Fibroblast of lung (primary cell): ENCODE results near the gene TNNT3.

Experiments used
- EZH2 ChIP-seq: IDR thresholded peaks from 2 replicates; pipeline ENCODE4 v1.5.1; 2012; ENCODE audit warnings: low read length, control low read depth, mild to moderate bottlenecking; ENCODE audit errors: missing control alignments
- TF ChIP-seq, protein P1 (sequence below), 2 donors: IDR thresholded peaks in 1 of 2; conservative IDR thresholded peaks in 1 of 2; 1 replicate in 1 of 2; 2 replicates in 1 of 2; pipeline ENCODE4 v1.5.1; 2011 to 2012; ENCODE audit warnings: low read length in 2 of 2, control low read depth in 1 of 2, inconsistent platforms in 1 of 2, low read depth in 1 of 2, mild to moderate bottlenecking in 1 of 2

DNA sequence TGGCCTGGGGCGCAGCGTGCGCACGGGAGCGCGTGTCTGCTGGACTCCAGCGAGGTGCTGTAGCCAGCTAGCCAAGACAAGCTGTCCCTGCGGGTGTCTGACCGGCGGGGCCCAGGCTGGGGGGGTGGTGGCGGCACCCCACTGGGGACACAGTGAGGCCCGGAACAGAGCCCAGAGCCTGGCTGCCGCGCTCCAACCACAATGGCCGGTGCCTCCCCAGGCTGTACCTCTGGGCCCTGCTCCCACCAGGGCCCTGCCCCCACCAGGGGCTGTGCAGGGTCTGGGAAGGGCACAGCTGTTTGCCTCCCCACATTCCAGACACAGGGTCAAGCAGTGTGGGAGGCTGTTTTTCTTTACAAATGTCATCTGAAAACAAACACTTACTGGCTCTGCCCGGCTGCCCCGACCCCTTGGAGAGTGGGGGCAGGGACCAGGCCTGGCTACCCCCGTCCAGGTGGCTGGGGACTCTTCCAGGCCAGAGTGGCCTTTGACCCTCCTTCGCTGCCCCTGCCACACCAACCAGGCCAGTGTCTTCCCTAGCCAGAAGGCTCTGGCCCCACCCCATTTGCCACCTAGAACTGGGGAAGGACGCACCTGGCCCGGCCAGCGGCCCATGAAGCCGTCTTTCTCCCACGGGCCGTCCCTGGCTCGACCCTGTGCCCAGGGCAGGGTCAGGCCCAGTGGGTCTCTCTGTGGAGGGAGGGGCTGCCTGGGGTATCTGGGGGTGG, 63.5 kb downstream of the TNNT3 start:
- TF ChIP-seq, protein P1, sequence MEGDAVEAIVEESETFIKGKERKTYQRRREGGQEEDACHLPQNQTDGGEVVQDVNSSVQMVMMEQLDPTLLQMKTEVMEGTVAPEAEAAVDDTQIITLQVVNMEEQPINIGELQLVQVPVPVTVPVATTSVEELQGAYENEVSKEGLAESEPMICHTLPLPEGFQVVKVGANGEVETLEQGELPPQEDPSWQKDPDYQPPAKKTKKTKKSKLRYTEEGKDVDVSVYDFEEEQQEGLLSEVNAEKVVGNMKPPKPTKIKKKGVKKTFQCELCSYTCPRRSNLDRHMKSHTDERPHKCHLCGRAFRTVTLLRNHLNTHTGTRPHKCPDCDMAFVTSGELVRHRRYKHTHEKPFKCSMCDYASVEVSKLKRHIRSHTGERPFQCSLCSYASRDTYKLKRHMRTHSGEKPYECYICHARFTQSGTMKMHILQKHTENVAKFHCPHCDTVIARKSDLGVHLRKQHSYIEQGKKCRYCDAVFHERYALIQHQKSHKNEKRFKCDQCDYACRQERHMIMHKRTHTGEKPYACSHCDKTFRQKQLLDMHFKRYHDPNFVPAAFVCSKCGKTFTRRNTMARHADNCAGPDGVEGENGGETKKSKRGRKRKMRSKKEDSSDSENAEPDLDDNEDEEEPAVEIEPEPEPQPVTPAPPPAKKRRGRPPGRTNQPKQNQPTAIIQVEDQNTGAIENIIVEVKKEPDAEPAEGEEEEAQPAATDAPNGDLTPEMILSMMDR (conservative IDR thresholded peaks at IDR 0.05 in 1 of 2, IDR thresholded peaks at IDR 0.05 in 1 of 2; ENCODE audit: low read depth in 1 of 2, low read length in 2 of 2), result no peak
- no peak for TF ChIP-seq EZH2
